Lung (tissue), 12 donors: ENCODE data around the gene EVA1C. TPM values are rescaled to one million over a fixed set of nuclear protein-coding genes. Genes with fewer than 3 reads are reported as not detected.

Experiments used
- ATAC-seq: fragments of 200-7000 bp; cut with Tn5 transposase; one replicate; pipeline ENCODE4 v1.9.1; 2020; ENCODE audit warnings: moderate number of reproducible peaks; ENCODE audit not compliant: insufficient read depth, low FRiP score
- DNase-seq, 3 donors: peaks; one replicate each; pipeline ENCODE4 v3.0.0-alpha.2; 2013 to 2017
- H3K27ac ChIP-seq, 2 donors: one replicate each; pipeline ENCODE4 v1.5.1; 2013; ENCODE audit warnings: mild to moderate bottlenecking in 2 of 2, moderate library complexity in 2 of 2, control low read depth in 1 of 2, inconsistent platforms in 1 of 2, low read depth in 1 of 2, low read length in 1 of 2
- H3K27me3 ChIP-seq, 3 donors: one replicate each; pipeline ENCODE4 v1.5.1; 2013; ENCODE audit warnings: low read length in 2 of 3; ENCODE audit not compliant: control insufficient read depth in 3 of 3, insufficient read depth in 3 of 3
- H3K36me3 ChIP-seq, 4 donors: one replicate each; pipeline ENCODE4 v1.5.1; 2013; ENCODE audit warnings: low read length in 4 of 4, mild to moderate bottlenecking in 1 of 4, moderate library complexity in 1 of 4; ENCODE audit not compliant: control insufficient read depth in 4 of 4, insufficient read depth in 4 of 4
- H3K4me1 ChIP-seq, 5 donors: one replicate each; pipeline ENCODE4 v1.5.1; 2013; ENCODE audit warnings: low read length in 5 of 5, mild to moderate bottlenecking in 2 of 5, moderate library complexity in 1 of 5; ENCODE audit not compliant: control insufficient read depth in 5 of 5, insufficient read depth in 5 of 5
- H3K4me3 ChIP-seq: one replicate; pipeline ENCODE4 v1.5.1; 2013; ENCODE audit warnings: mild to moderate bottlenecking, control low read depth, moderate library complexity
- H3K9ac ChIP-seq, 2 donors: one replicate each; pipeline ENCODE4 v1.5.1; 2013; ENCODE audit warnings: low read length in 2 of 2, control low read depth in 1 of 2; ENCODE audit not compliant: insufficient read depth in 1 of 2
- H3K9me3 ChIP-seq, 4 donors: one replicate each; pipeline ENCODE4 v1.5.1; 2013; ENCODE audit warnings: low read length in 3 of 4, mild to moderate bottlenecking in 1 of 4, moderate library complexity in 1 of 4; ENCODE audit not compliant: control insufficient read depth in 4 of 4, insufficient read depth in 3 of 4
- CTCF ChIP-seq: IDR thresholded peaks from 2 replicates; pipeline ENCODE4 v1.5.1; 2012; ENCODE audit warnings: mild to moderate bottlenecking; ENCODE audit errors: control extremely low read depth, extremely low read depth
- WGBS, 2 donors: extraction: QIAGEN DNeasy Blood & Tissue Kit; methylation state at CpG; one replicate each; pipeline ENCODE4 v1.1.7; 2013; 5-methylcytosine and 5-hydroxymethylcytosine counted together
- polyA plus RNA-seq, 2 donors: library from polyadenylated mRNA; stranded (reverse); fragments of 200-250 nt; gene quantifications; one replicate each; pipeline ENCODE4 v1.2.1, GENCODE V29; 2013
- total RNA-seq, 2 donors: library from RNA; depleted of rRNA in 1 of 2; stranded (reverse); fragments of >200 nt in 1 of 2; gene quantifications; one replicate each; pipeline ENCODE4 v1.2.1, GENCODE V29; 2014 to 2021
- donor health status: control.
- donor health status: control.
- donor health status: Bipolar disorder and iron deficiency.
- donor health status: healthy.
- donor health status: DM: yes; HTN: yes; CAD: no.

Gene EVA1C
- total and polyA plus RNA-seq, 4 donors, result 13.9 to 59.0 (median 48.6) TPM

- no peak for TF ChIP-seq CTCF
- no peak for ATAC-seq
- no peak overlapping the region for H3K4me3 ChIP-seq
- DNase-seq, result peak in 1 of 3 donors; percentile 9
- peaks cover 17 to 37% (median 30%) of the 10 kb centered on the region in 4 donors for H3K36me3 ChIP-seq
- H3K9ac ChIP-seq, result no peak overlapping the region
- peak overlapping the region in 1 of 2 donors; percentile 1 for H3K27ac ChIP-seq
- no peaks in the 10 kb centered on the region for H3K27me3 ChIP-seq
- peaks cover 0 to 2% (median 0%) of the 10 kb centered on the region in 5 donors for H3K4me1 ChIP-seq
- WGBS, 2 donors, result 68 to 71% methylated on average over 6 of the region's 6 CpGs
- no peaks in the 10 kb centered on the region for H3K9me3 ChIP-seq
These were observed 41.3 kb upstream of the EVA1C start for GRCh38 chr21:32370998-32371766.

GRCh38 chr21:32371913-32372314 lies 40.6 kb upstream of the EVA1C start:
- Histone ChIP-seq H3K4me3 (no peak overlapping the region), H3K27me3 (no peaks in the 10 kb centered on the region), H3K27ac (peak overlapping the region in 1 of 2 donors; percentile 76), H3K9ac (no peak overlapping the region), H3K4me1 (peaks cover 0 to 2% (median 0%) of the 10 kb centered on the region in 5 donors), H3K9me3 (no peaks in the 10 kb centered on the region), H3K36me3 (peaks cover 13 to 35% (median 25%) of the 10 kb centered on the region in 4 donors)
- no peak for TF ChIP-seq CTCF
- WGBS, 2 donors, result 41 to 44% methylated on average over 6 of the region's 6 CpGs
- DNase-seq (peak in 1 of 3 donors; percentile 25), ATAC-seq (peak; percentile 87)

- DNase-seq, result peak in 1 of 3 donors; percentile 21
- Histone ChIP-seq H3K4me3 (no peak overlapping the region), H3K27ac (no peak overlapping the region), H3K9ac (no peak overlapping the region), H3K4me1 (peaks cover 0 to 2% (median 0%) of the 10 kb centered on the region in 5 donors), H3K9me3 (no peaks in the 10 kb centered on the region), H3K36me3 (peaks cover 14 to 38% (median 21%) of the 10 kb centered on the region in 4 donors), H3K27me3 (no peaks in the 10 kb centered on the region)
- ATAC-seq, result no peak
- WGBS, 2 donors, result 37 to 65% methylated on average over 3 of the region's 3 CpGs
- TF ChIP-seq CTCF, result no peak
These were observed 39.8 kb upstream of the EVA1C start for GRCh38 chr21:32372755-32373154.
